Neuronal stem cell (in vitro differentiated cells): ENCODE results near the gene ARHGEF17.

Source experiments
- DNase-seq: peaks from one replicate; pipeline ENCODE4 v3.0.0-alpha.2; 2013; ENCODE audit warnings: low spot score
- H2AFZ ChIP-seq: one replicate; pipeline ENCODE4 v1.6.1; 2013; ENCODE audit warnings: mild to moderate bottlenecking, low read length, inconsistent platforms
- H2AK5ac ChIP-seq: 2 replicates; pipeline ENCODE4 v1.6.1; 2013; ENCODE audit warnings: low read depth, mild to moderate bottlenecking, inconsistent platforms, low read length, moderate library complexity, mixed read lengths
- H2BK120ac ChIP-seq: 2 replicates; pipeline ENCODE4 v1.6.1; 2013; ENCODE audit warnings: low read depth, mild to moderate bottlenecking, inconsistent platforms, low read length, moderate library complexity, mixed read lengths
- H2BK12ac ChIP-seq: one replicate; pipeline ENCODE4 v1.6.1; 2013; ENCODE audit warnings: low read length, inconsistent platforms
- H2BK15ac ChIP-seq: 2 replicates; pipeline ENCODE4 v1.6.1; 2013; ENCODE audit warnings: mild to moderate bottlenecking, low read length, inconsistent platforms, mixed read lengths
- H2BK5ac ChIP-seq: one replicate; pipeline ENCODE4 v1.6.1; 2013; ENCODE audit warnings: inconsistent platforms, mild to moderate bottlenecking, low read length, moderate library complexity
- H3K14ac ChIP-seq: one replicate; pipeline ENCODE4 v1.6.1; 2013; ENCODE audit warnings: low read length, inconsistent platforms
- H3K18ac ChIP-seq: 2 replicates; pipeline ENCODE4 v1.6.1; 2013; ENCODE audit warnings: low read length, inconsistent platforms
- H3K23ac ChIP-seq: 2 replicates; pipeline ENCODE4 v1.6.1; 2013; ENCODE audit warnings: low read depth, mild to moderate bottlenecking, mixed read lengths, low read length, inconsistent platforms; ENCODE audit not compliant: poor library complexity
- H3K27ac ChIP-seq: replicated peaks from 3 replicates; pipeline ENCODE4 v1.5.1; 2013; ENCODE audit warnings: low read length, inconsistent platforms
- H3K27me3 ChIP-seq, 3 experiments: 2 replicates each; pipeline ENCODE4 v1.6.1; 2013; ENCODE audit warnings: low read length in 3 of 3, mild to moderate bottlenecking in 2 of 3, inconsistent platforms in 1 of 3, low read depth in 1 of 3, mixed read lengths in 1 of 3, moderate library complexity in 1 of 3; ENCODE audit not compliant: control insufficient read depth in 3 of 3, insufficient read depth in 3 of 3
- H3K36me3 ChIP-seq, 2 donors: replicated peaks in 1 of 2; 2 replicates each; pipeline ENCODE4 v1.6.1; 2013; ENCODE audit warnings: low read length in 2 of 2; ENCODE audit not compliant: control insufficient read depth in 2 of 2, insufficient read depth in 2 of 2
- H3K4ac ChIP-seq: 2 replicates; pipeline ENCODE4 v1.6.1; 2013; ENCODE audit warnings: inconsistent platforms, mild to moderate bottlenecking, low read length, moderate library complexity
- H3K4me1 ChIP-seq, 2 donors: 1 replicate in 1 of 2; 2 replicates in 1 of 2; pipeline ENCODE4 v1.6.1; 2013; ENCODE audit warnings: low read length in 2 of 2, low read depth in 1 of 2; ENCODE audit not compliant: control insufficient read depth in 2 of 2, insufficient read depth in 1 of 2
- H3K4me2 ChIP-seq: one replicate; pipeline ENCODE4 v1.6.1; 2013; ENCODE audit warnings: mild to moderate bottlenecking, low read length, inconsistent platforms; ENCODE audit not compliant: insufficient read depth, poor library complexity, severe bottlenecking
- H3K4me3 ChIP-seq, 2 donors: 2 replicates each; pipeline ENCODE4 v1.5.1; 2013; ENCODE audit warnings: low read length in 2 of 2, mild to moderate bottlenecking in 2 of 2, inconsistent platforms in 1 of 2, moderate library complexity in 1 of 2
- H3K79me1 ChIP-seq: one replicate; pipeline ENCODE4 v1.6.1; 2013; ENCODE audit warnings: low read depth, mild to moderate bottlenecking, inconsistent platforms, low read length, moderate library complexity
- H3K9ac ChIP-seq: one replicate; pipeline ENCODE4 v1.6.1; 2013; ENCODE audit warnings: mild to moderate bottlenecking, low read depth, low read length, inconsistent platforms; ENCODE audit not compliant: poor library complexity
- H3K9me3 ChIP-seq, 2 donors: replicated peaks in 1 of 2; 2 replicates each; pipeline versions ENCODE3 to v1.6.1; 2013; ENCODE audit warnings: low read length in 2 of 2, mild to moderate bottlenecking in 2 of 2, inconsistent platforms in 1 of 2, low read depth in 1 of 2, mixed read lengths in 1 of 2, moderate library complexity in 1 of 2; ENCODE audit not compliant: control insufficient read depth in 2 of 2, insufficient read depth in 1 of 2
- H4K8ac ChIP-seq: one replicate; pipeline ENCODE4 v1.6.1; 2013; ENCODE audit warnings: low read depth, mild to moderate bottlenecking, inconsistent platforms, low read length, moderate library complexity
- H4K91ac ChIP-seq: one replicate; pipeline ENCODE4 v1.6.1; 2013; ENCODE audit warnings: low read length, low read depth, mild to moderate bottlenecking, inconsistent platforms; ENCODE audit not compliant: poor library complexity
- WGBS, 2 donors: extraction: QIAGEN DNeasy Blood & Tissue Kit; methylation state at CpG; one replicate each; pipeline ENCODE4 v1.1.7; 2013; ENCODE audit warnings: missing lambda C conversion rate in 2 of 2, mixed read lengths in 1 of 2; ENCODE audit not compliant: insufficient read length in 2 of 2, insufficient replicate concordance in 1 of 2; ENCODE audit errors: extremely low coverage in 2 of 2; 5-methylcytosine and 5-hydroxymethylcytosine counted together

Gene ARHGEF17

GRCh38 chr11:73384531-73384871, 76.4 kb downstream of the ARHGEF17 start:
- peak overlapping the region; percentile 16 for H3K23ac ChIP-seq
- H2AFZ ChIP-seq = no peak overlapping the region
- no peak overlapping the region for H3K9ac ChIP-seq
- peaks cover 31% of the 10 kb centered on the region for H3K79me1 ChIP-seq
- H3K14ac ChIP-seq = no peak overlapping the region
- no peak overlapping the region for H3K4me3 ChIP-seq
- H3K27me3 ChIP-seq = no peaks in the 10 kb centered on the region
- H3K4me2 ChIP-seq = no peak overlapping the region
- peak overlapping the region; percentile 77 for H2AK5ac ChIP-seq
- no peak overlapping the region for H2BK12ac ChIP-seq
- H4K91ac ChIP-seq = no peak overlapping the region
- no CpG with 5 or more reads among the region's 4 CpGs for WGBS, 2 donors
- H4K8ac ChIP-seq = no peak overlapping the region
- H3K36me3 ChIP-seq = peaks cover 1 to 8% of the 10 kb centered on the region in 2 donors
- H3K4ac ChIP-seq = no peak overlapping the region
- H2BK5ac ChIP-seq = no peak overlapping the region
- no peaks in the 10 kb centered on the region for H3K9me3 ChIP-seq
- H3K4me1 ChIP-seq = peaks cover 27 to 30% of the 10 kb centered on the region in 2 donors
- DNase-seq = no peak
- H3K18ac ChIP-seq = no peak overlapping the region
- peak overlapping the region; percentile 38 for H2BK15ac ChIP-seq
- no peak overlapping the region for H2BK120ac ChIP-seq
- no peak overlapping the region for H3K27ac ChIP-seq

GRCh38 chr11:73384872-73385689, 77.0 kb downstream of the ARHGEF17 start:
- Histone ChIP-seq H4K91ac (no peak overlapping the region), H3K4me3 (no peak overlapping the region), H4K8ac (no peak overlapping the region), H3K36me3 (peaks cover 1 to 8% of the 10 kb centered on the region in 2 donors), H3K9me3 (no peaks in the 10 kb centered on the region), H3K4me2 (no peak overlapping the region), H3K4ac (no peak overlapping the region), H3K23ac (peak overlapping the region; percentile 16), H3K9ac (peak overlapping the region; percentile 35), H2BK12ac (no peak overlapping the region), H3K27me3 (no peaks in the 10 kb centered on the region), H2BK120ac (no peak overlapping the region), H2BK5ac (no peak overlapping the region), H3K27ac (no peak overlapping the region), H3K18ac (peak overlapping the region; percentile 83), H3K14ac (no peak overlapping the region), H2AFZ (no peak overlapping the region), H2BK15ac (peak overlapping the region; percentile 50), H3K79me1 (peaks cover 31% of the 10 kb centered on the region), H3K4me1 (peaks cover 27 to 30% of the 10 kb centered on the region in 2 donors), H2AK5ac (peak overlapping the region; percentile 86)
- DNase-seq = no peak
- no CpG with 5 or more reads among the region's 21 CpGs for WGBS, 2 donors

- Histone ChIP-seq H3K4me2 (no peak overlapping the region), H4K91ac (no peak overlapping the region), H2BK12ac (no peak overlapping the region), H3K27ac (no peak overlapping the region), H3K18ac (peak overlapping the region; percentile 78), H2BK15ac (peak overlapping the region; percentile 68), H2BK5ac (no peak overlapping the region), H2BK120ac (no peak overlapping the region), H2AFZ (no peak overlapping the region), H4K8ac (no peak overlapping the region), H3K23ac (peak overlapping the region; percentile 52), H3K4me3 (no peak overlapping the region), H3K4ac (no peak overlapping the region), H3K9me3 (no peaks in the 10 kb centered on the region), H3K14ac (no peak overlapping the region), H3K27me3 (no peaks in the 10 kb centered on the region), H2AK5ac (peak overlapping the region; percentile 88), H3K9ac (no peak overlapping the region), H3K36me3 (peaks cover 1 to 14% of the 10 kb centered on the region in 2 donors), H3K4me1 (peaks cover 27 to 28% of the 10 kb centered on the region in 2 donors), H3K79me1 (peaks cover 30% of the 10 kb centered on the region)
- no peak for DNase-seq
- WGBS, 2 donors = no CpG with 5 or more reads among the region's 8 CpGs
Observed at GRCh38 chr11:73386016-73386415, 77.9 kb downstream of the ARHGEF17 start.

GRCh38 chr11:73386546-73386945, 78.5 kb downstream of the ARHGEF17 start:
- Histone ChIP-seq H3K27ac (no peak overlapping the region), H3K9ac (no peak overlapping the region), H3K14ac (no peak overlapping the region), H2AFZ (no peak overlapping the region), H4K91ac (no peak overlapping the region), H3K79me1 (peaks cover 30% of the 10 kb centered on the region), H3K23ac (peak overlapping the region; percentile 52), H2BK15ac (peak overlapping the region; percentile 68), H3K4me2 (no peak overlapping the region), H4K8ac (no peak overlapping the region), H3K18ac (peak overlapping the region; percentile 78), H2BK12ac (peak overlapping the region; percentile 82), H2AK5ac (peak overlapping the region; percentile 88), H3K4ac (no peak overlapping the region), H3K4me1 (peaks cover 27 to 28% of the 10 kb centered on the region in 2 donors), H2BK120ac (no peak overlapping the region), H2BK5ac (no peak overlapping the region), H3K9me3 (no peaks in the 10 kb centered on the region), H3K4me3 (no peak overlapping the region), H3K27me3 (no peaks in the 10 kb centered on the region), H3K36me3 (peaks cover 1 to 17% of the 10 kb centered on the region in 2 donors)
- WGBS, 2 donors = no CpG with 5 or more reads among the region's 8 CpGs
- DNase-seq = no peak
